GM19324 (cell line): Measurements from ENCODE around the gene SYNGR4.

Source experiments
- ATAC-seq: cut with Tn5 transposase; IDR thresholded peaks from one replicate; pipeline ENCODE4 v1.9.1; 2021; ENCODE audit warnings: mild to moderate bottlenecking, moderate library complexity; ENCODE audit not compliant: unreplicated experiment, low FRiP score

The SYNGR4 gene

GRCh38 chr19:48340995-48341394 lies 23.2 kb upstream of the SYNGR4 start:
- no peak for ATAC-seq

- ATAC-seq = no peak
These were observed 22.4 kb upstream of the SYNGR4 start for GRCh38 chr19:48341515-48342413.

DNA sequence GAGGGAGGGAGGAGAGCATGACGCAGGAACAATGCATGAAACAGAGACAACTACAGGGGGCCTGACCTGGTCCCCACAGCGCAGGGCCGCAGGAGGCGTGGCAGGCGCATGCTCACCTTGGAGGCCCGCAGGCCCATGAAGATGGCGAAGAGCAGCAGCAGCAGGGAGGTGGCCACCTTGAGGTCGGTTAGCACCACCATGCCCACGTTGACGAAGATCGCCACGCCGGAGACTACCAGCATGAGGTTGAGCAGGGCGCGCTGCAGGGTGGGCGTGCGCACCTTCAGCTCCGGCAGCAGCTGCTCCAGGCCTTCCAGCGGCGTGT lies 21.8 kb upstream of the SYNGR4 start:
- no peak for ATAC-seq

DNA sequence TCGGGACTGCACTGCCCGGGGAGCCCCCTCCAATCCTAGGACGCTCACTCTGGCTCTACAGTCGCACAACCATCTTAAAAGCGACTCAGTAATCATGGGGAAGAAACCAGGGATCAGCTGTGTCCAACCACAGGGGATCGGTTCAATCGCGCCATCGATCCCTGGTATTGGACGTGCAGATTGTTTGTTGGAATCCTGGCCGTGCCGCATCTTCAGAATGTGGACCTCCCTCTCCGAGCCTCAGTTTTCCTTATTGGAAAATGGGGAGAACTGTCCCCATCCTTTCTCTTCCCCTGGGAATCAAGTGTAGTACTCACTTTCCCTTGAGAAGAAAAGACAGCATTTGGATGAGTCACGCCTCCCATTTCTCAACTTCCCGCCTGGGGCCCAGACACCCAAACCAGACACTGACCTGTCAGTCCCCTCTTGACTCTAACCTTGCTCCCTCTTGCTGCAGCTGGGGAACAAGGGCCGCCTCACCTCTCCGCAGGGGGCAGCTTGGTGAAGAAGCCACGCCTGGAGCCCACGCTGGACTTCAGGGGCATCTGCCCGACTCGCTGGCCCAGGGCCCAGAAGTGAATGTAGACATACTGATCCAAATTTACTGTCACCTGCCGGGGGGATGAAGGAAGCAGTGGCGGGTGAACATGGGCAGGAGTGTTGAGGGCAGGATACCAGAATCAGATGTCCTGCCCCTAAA lies 21.2 kb upstream of the SYNGR4 start:
- no peak for ATAC-seq

GRCh38 chr19:48344892-48345291 lies 19.3 kb upstream of the SYNGR4 start:
- no peak for ATAC-seq

DNA sequence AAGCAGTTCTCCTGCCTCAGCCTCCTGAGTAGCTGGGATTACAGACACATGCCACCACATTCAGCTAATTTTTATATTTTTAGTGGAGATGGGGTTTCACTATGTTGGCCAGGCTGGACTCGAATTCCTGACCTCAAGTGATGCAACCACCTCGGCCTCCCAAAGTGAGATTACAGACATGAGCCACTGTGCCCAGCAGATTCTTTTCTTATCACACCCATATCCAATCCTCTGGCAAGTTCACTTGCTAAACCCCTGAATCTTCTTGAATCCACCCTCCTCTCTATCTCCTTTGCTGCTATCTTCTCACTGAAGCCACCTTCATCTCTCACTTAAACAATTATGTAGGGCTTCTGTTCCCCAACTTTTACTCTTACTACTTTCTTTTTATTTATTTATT lies 18.0 kb upstream of the SYNGR4 start:
- no peak for ATAC-seq

DNA sequence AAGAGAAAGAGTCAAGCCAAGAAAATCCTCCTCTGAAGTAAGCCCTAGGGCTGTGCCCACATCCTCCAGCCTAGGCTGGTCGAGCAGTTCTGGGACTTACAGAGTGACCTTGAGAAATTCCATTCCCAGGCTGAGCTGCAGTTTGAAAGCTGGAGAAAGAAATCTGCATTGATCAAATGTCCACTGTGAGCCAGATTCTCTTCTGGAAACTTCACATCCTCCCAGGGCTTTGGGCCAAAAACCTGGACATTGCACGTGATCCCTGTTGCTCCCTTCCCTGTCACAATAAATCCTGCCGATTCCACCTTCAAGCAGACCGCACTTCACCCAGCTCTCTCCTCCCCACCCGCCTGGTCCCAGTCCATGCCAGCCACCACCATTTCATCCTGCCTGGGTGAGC lies 16.1 kb upstream of the SYNGR4 start:
- ATAC-seq = no peak

GRCh38 chr19:48348737-48349136 lies 15.4 kb upstream of the SYNGR4 start:
- ATAC-seq = no peak

DNA sequence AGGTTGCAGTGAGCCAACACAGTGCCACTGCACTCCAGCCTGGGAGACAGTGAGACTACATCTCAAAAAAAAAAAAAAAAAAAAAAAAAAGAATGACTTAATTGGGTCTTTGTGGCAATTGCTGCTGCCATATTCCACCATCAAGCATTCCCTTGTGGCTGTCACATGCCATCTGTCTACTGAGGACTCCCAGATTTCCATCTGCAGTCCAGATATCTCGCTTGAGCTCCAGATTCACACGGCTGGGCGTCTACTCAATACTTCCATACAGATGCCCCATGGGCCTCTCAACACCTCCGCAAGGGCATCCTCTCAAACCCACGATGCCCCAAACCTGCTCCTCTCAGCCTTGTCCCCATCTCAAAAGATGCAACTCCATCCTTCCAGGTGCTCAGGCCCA lies 13.3 kb upstream of the SYNGR4 start:
- no peak for ATAC-seq

GRCh38 chr19:48351341-48351752 lies 12.8 kb upstream of the SYNGR4 start:
- ATAC-seq = no peak

- ATAC-seq = no peak
These were observed 10.5 kb upstream of the SYNGR4 start for GRCh38 chr19:48353677-48354076.

GRCh38 chr19:48354332-48354992 lies 9.7 kb upstream of the SYNGR4 start:
- no peak for ATAC-seq

DNA sequence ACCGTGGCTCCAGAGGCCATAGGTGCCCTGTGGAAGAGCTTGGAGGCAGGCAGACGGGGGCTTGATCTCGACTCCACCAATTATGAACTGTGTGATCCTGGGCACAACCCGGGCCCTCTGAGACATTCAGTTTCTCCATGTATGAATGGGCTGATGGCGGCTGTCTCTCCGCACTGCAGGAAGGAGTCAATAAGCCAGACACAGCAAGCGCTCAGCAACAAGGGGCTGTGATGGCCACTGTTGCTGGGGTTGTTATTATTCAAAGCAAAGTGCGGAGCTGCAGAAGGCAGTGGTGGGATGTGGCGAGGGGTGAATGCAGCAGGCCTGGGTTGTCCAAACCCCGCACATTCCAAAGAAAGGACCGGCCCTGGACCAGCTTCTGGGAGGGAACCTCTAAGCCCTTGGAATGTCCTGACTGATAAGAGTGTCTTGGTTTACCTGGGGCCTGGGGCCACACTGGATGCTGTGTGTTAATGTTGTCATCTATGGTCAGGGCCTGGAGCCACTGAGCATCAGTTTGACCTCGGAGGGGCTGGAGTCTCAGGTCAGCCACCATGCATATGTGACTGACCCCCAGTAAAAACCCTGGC lies 8.7 kb upstream of the SYNGR4 start:
- no peak for ATAC-seq

GRCh38 chr19:48359123-48359522 lies 5.0 kb upstream of the SYNGR4 start:
- ATAC-seq = no peak

GRCh38 chr19:48361912-48362311 lies 2.3 kb upstream of the SYNGR4 start:
- ATAC-seq = no peak

GRCh38 chr19:48362716-48363499 lies 1.3 kb upstream of the SYNGR4 start:
- peak; percentile 40 for ATAC-seq

DNA sequence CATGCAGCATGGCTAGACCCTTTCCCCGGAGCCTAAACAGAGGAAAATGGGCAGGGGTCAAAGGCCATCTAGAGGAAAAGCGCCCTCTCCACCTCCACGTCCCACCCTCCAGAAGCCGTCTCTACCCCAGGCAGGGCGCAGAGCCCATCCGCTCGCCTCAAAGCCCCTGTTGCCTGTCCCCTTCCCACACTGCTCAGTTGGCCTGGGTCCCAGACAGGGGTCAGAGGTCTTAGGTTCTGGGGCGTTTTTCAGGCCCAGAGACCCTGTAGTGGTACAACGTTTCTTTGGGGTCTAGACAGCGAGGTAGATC lies 712 bp upstream of the SYNGR4 start:
- ATAC-seq = peak; percentile 8

- no peak for ATAC-seq
These were observed 606 bp downstream of the SYNGR4 start for GRCh38 chr19:48364598-48365348.

- no peak for ATAC-seq
These were observed 1.4 kb downstream of the SYNGR4 start for GRCh38 chr19:48365602-48366001.

DNA sequence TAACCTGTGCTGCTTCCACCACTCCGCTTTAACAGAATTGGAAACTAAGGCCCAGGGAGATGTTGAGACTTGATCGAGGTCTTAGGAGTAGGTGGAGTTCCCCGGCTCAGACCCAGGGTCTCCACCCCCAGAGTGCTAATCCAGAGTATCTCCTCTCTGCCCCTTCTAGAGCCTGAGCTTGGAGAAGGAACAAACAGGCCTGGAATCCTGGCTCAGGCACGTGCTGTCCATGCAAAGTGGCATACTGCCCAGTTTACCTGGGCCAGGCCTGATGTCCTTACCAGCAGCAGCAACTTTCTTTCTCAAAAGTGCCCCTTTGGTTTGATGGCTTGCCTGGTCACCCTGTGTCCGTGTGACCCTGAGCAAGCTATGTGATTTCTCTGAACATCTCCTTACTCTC lies 3.7 kb downstream of the SYNGR4 start:
- ATAC-seq = no peak
